GM19193 (cell line): Measurements from ENCODE around the gene ALKBH3.

Source experiments
- POLR2A ChIP-seq: IDR thresholded peaks from 4 replicates; pipeline ENCODE4 v1.6.1; 2011; ENCODE audit not compliant: insufficient read depth, insufficient read length; ENCODE audit errors: extremely low read depth

ALKBH3 gene

DNA sequence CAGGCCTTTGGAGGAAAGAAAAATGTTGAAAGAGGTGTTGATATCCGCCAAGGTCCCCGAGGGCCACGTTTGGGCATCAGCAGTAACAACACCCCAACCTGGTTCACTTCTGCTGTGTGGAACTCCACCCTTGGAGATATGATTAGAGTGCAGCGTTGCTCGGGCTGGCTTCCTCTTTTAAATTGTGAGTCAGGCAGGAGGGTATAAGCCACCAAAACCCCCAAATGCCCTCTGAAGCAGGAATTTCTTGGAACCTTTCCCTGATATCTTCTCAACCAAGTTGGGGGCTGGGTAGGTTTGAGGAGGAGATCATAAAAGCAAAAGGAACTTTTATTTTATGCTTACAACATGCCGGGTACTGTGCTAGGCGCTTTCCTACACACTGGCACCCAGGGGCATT lies 55.4 kb downstream of the ALKBH3 start:
- TF ChIP-seq POLR2A: no peak

DNA sequence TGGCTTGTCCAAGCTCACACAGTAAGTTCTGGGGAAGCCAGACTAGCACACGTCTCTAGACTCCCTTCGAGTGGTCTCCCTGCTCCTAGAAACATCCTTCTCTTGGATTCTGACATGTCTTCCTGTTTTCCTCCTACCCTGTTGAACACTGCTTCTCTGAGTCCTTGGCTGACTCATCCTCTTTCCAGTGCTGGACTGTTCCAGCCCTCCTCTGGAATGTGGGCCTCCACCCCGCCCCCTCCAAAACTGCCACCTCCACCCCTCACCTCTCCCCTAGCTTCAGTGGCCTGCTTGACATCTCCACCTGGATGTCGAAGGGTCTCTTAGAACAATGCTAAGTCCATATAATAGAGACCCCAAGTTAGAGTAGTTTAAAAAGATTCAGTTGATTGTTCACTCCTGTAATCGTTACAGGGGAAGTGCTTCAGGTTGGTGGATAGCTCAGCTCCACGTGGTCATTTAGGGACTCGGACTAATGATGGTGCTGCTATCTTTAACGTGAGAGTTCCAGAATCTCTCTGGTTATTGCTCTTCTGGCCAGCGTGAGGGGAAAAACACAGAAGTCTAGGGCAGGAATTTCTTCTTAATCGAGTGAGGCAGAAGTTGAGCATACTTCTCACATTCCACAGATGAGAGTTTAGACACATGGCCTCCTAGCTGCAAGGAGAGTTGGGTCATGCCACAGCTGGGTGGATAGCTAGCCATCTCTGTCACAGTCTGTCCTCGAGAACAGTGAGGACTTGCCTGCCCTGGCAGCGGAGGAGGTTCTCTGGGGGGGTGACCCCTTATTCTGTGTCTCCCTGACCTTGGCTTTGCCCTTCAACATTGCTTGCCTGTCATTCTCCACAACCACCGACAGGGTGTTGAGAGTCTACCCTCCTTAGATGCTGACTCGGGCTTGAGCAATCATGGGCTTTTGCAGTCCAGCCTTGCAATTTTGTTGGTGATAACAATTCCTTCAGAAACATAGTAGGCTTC lies 57.1 kb downstream of the ALKBH3 start:
- TF ChIP-seq POLR2A: no peak

DNA sequence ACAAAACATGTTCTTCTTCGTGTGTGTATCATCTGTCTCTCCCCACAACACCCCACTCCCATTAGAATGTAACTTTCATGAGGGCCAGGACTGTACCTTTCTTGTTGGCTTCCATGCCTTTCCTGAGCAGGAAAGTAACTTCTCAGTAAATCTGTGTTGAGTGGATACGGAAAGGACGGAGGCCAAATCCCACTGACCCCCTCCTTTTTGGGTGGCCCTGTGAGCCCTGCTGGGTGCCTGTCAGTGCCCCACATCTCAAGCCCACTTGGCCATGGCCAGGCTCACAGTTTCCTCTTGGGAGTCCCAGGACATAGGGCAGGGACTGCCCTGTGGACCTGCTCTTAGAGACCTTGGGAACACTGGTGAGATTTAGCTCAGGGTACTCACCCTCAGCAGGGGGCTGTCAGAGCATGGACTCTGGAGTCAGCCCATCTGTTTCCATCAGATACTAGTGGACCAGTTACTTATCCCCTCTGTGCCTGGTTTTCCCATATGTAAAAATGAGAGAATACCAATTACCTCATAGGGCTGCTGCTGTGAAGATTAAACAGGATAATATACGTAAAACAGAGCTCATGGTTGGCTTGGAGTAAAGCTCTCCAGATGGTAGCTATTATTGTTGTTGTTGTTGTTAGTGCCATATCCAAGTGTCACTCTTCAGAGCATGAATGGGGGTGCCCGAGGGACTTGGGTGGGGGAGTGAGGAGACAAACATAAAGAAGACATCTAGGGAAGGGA lies 60.8 kb downstream of the ALKBH3 start:
- TF ChIP-seq POLR2A: no peak

DNA sequence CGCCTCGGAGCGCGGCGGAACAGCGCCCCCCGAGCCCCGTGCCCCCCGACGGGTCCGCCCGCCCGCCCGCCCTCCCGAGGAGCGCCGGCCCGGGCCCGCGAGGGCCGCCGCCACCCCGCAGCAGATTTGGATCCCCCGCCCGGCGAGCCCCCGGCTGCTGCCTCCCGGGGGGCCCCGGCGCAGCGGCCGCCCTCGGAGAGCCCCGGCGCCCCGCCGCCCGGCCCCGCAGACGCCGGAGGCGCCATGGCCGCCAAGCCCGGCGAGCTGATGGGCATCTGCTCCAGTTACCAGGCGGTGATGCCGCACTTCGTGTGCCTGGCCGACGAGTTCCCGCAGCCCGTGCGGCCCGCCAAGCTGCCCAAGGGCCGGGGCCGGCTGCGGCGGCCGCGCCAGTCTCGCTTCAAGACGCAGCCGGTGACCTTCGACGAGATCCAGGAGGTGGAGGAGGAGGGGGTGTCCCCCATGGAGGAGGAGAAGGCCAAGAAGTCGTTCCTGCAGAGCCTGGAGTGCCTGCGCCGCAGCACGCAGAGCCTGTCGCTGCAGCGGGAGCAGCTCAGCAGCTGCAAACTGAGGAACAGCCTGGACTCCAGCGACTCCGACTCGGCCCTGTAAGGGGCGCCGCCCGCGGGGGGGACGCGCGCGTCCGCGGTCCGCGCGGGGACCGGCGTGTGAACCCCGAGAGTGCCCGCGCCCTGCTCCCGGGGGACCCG lies 62.2 kb downstream of the ALKBH3 start:
- TF ChIP-seq POLR2A: no peak

DNA sequence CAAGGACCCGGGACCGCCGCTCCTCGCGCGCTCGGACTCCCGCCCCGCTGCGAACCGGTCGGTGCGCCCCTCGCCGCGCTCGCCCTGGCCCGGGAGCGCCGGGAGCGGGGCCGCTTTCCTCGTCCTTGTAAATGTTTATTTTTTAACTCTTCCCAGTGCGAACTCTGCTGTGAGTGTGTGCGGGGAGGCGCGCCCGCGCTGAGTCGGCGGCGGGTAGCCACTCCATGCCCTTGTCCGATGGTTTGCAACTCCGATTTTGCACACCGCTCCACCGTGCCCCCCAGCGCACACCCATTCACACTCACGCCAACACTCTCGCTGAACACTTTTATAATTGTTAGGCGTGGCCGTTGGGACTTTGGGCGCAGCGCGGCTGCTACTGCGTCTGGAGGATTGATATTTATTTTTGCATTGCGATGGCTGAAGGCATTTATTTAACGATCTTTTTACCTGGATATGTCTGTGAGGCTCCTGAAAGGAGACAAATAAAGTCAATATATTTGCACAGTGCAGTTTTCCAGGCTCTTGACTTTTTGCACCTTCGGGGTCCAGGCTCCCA lies 62.8 kb downstream of the ALKBH3 start:
- TF ChIP-seq POLR2A: no peak

DNA sequence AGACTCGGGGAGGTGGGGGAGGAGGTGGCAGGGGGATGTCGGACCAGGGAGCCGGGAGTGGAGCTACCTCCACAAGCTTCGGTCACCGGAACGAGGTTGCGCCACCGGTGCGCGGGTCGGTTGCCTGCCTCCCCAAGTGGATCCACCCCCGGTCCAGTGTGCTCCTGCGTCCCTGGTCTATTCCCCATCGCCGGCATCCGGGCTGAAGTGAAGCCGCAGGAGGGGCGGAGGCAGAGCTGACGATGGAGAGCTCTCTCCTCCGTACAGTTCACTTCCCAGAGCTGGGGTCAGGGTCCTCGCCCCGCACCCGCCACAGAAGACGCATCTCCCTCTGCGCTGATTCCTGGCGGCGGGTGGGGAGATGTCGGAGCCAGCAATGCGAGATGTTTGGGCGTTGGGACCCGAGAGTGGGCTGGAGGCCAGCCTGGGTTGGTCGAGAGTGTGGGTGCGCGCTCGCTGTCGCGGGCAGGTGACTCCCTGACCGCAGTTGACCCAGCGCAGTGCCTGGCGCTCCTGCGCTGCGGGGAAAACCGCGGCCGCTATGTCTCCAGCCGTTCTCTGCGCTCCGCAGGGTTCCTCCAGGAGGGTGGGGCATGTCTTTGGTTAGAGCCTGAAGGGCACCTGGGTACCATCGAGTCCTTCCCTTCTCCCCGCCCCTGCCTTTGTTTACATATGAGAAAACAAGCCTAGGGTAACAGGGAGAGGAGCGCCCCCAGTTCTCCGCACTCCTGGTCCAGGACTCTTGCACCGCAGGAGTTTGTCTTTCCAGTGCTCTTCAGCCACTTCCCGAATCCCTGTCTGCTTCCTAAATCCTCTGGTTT lies 63.5 kb downstream of the ALKBH3 start:
- TF ChIP-seq POLR2A: no peak

DNA sequence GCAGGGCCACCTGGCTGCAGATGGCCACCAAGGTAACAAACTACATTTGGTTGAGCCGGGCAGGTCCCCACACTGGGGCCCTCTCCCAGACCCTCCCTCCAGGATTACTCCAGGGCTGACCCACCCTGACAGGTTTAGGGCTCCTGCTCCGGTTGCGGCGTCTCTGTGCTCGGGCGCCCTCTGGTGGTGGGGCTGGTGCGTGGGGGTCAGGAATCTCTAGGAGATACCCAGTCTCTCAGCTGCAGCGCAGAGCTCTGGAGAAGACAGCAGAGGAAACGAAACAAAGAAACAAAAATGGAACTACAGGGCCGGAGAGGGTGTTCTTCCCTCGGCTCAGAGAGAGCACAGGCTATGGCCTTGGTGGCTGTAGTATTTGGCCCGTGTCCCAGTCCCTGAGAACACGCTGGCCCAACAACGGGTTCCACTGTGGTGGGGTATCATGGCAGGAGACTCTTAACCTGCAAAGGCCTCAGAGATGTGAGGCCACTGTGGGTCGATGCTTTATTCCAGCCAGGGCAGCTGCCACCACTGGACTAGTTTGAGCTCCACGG lies 64.2 kb downstream of the ALKBH3 start:
- no peak for TF ChIP-seq POLR2A

DNA sequence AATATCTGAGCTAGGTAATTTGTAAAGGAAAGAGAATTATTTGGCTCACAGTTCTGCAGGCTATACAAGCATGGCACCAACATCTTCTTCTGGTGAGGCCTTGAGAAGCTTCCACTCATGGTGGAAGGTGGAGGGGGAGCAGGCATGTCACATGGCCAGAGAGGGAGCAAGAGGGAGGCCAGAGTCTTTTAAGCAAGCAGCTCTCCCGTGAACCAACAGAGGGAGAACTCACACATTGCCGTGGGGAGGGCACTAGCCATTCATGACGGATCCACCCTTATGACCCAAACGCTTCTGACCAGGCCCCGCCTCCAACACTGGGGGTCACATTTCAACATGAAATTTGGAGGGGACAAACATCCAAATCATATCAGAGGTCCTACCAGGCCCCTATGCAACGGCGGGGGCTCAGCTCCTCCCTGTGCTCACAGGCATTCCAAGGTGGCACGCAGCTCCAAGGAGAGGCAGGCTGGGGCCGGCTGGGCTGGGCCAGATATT lies 66.4 kb downstream of the ALKBH3 start:
- TF ChIP-seq POLR2A: no peak

DNA sequence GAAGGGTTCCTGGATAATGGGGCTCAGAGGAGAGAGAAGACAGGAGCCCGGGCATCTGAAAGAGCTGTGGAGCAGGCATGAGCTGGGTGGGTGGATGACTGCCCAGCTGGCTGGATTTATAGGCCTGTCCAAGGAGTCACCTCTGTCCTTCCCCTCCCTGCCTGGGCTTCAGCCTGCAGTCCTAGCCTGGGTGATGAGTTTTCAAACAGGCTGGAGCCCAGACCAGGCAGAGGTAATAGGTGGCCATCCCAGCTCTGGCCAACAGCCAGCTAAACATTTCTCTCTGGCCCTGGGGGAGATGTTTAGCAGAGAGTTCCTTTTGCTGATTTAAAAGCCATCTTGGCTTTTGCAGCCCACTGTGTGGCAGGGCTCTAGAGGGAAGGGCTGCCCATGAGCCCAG lies 67.2 kb downstream of the ALKBH3 start:
- TF ChIP-seq POLR2A: no peak

DNA sequence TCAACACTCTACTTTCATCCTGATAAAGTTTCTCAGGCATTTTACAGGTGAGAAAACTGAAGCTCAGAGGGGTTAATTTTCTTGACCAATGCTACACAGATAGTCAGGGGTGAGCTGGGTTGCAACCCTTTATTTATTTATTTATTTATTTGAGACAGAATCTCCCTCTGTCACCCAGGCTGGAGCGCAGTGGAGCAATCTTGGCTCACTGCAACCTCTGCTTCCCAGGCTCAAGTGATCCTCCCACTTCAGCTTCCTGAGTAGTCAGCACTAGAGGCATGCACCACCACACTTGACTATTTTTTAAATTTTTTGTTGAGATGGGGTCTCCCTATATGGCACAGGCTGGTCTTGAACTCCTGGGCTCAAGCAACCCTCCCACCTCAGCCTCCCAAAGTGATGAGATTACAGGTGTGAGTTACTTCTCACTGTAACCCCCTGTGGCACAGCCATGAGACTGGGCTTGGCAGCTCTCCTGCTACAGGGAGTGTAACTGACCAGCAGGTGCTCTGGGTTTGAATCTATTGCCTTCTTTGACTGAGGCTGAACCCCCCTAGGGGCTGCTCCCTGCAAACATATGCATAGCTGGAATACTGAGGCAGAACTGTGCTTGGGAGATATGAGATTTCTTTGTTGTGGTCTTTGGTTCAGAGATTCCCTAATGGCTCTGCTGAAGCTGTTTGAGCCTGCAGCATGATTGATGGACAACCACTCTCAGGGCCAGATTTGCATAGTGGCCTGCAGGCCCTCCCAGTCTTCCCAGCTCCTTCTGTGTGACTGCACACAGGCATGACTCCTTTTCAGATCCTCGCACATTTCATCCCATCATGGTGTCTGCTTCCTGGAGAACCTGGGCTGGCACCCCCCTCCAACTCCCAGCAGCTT lies 68.0 kb downstream of the ALKBH3 start:
- TF ChIP-seq POLR2A: no peak

DNA sequence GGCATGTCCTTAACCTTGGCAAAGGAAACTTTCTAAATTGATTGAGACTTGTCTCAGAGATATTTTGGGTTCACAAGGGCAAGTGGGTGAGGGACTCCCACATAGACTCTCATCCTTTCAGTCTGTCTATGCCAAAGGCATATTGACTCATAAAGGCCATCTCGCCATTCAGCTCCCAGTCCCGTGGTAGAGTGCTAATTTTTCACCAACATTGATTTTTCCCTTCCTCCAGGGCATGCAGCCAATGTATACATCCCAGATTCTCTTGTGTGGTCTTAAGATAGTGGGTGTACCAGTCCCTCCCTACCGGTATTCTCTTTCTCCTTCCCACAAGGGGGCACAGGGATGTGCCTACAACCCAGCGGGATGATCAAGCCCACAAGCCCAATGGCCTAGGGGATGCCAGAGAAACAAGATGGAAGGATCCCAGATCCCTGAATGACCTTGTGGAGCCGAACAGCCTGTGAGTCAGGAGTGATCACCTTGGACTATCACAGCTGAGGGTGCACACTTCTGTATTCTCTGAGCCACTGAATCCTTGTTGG lies 69.8 kb downstream of the ALKBH3 start:
- no peak for TF ChIP-seq POLR2A

DNA sequence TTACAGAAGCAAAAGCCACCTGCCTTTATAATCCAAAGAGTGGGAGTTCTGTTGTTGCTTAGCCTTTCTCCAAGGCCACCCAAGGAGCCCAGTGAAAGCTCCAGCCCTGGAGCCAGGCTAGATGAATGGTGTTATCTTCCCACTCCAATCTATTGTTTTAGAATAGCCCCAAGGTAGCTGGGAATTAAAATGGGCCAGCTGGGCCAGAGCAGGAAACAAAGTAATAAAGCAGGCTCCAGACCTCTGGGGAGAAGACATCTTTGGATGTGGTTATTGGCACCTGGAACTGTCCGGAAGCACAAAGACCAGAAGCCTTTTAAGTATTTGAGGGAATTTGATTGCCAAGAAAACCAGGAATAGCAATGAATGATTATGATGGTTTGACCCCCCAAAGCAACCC lies 70.6 kb downstream of the ALKBH3 start:
- TF ChIP-seq POLR2A: no peak
